Measurements from ENCODE around the gene TFDP2.

GRCh38 chr3:142118911-142119310 lies 30.4 kb downstream of the TFDP2 start:
- no peak for TF ChIP-seq POLR2AphosphoS5 (IDR thresholded peaks at IDR 0.05)
- no peak for TF ChIP-seq CTCF (IDR thresholded peaks at IDR 0.05)

Measured in suprapubic skin (tissue), 3 donors.